ENCODE results near the gene CCNC. TPM values are rescaled to one million over a fixed set of nuclear protein-coding genes. Genes with fewer than 3 reads are reported as not detected.

The CCNC gene
- total RNA-seq, 1 experiment from 2014 or later = 94.6 TPM

GRCh38 chr6:99563056-99563723 lies 5.3 kb downstream of the CCNC start:
- H3K36me3 ChIP-seq (ENCODE audit: control insufficient read depth, insufficient read depth, low read length) = peaks cover 1% of the 10 kb centered on the region; the same call in 1 of the 2 replicates
- peaks cover 17% of the 10 kb centered on the region for H3K36me3 Mint-ChIP-seq (ENCODE audit: insufficient read depth, unreplicated experiment)
- no peaks in the 10 kb centered on the region for H3K27me3 Mint-ChIP-seq (ENCODE audit: insufficient read depth, unreplicated experiment)
- no peaks in the 10 kb centered on the region for H3K9me3 ChIP-seq
- no peaks in the 10 kb centered on the region for H3K9me3 Mint-ChIP-seq (ENCODE audit: unreplicated experiment)
- ChIA-PET CTCF (no interaction called here), POLR2A (no interaction called here)
- DNase-seq = no peak
- no peak overlapping the region for H3K27ac Mint-ChIP-seq (ENCODE audit: unreplicated experiment)
- TF ChIP-seq CTCF (IDR thresholded peaks at IDR 0.05; ENCODE audit: insufficient read depth in 1 of 2, low read depth in 1 of 2, low read length in 1 of 2, severe bottlenecking in 1 of 2, unreplicated experiment in 1 of 2) = no peak
- intact Hi-C loops (cut with micrococcal nuclease; ENCODE audit: unreplicated experiment) = no loop called here
- no peak overlapping the region for H3K4me3 ChIP-seq (ENCODE audit: low read depth, low read length)
- no TSS peak for BruUV-seq (replicated peaks)
- peaks cover 5% of the 10 kb centered on the region for H3K4me1 ChIP-seq
- no peak overlapping the region for H3K4me3 Mint-ChIP-seq (ENCODE audit: unreplicated experiment)
- H3K4me1 Mint-ChIP-seq (ENCODE audit: low read depth, unreplicated experiment) = peaks cover 10% of the 10 kb centered on the region
- H3K27me3 ChIP-seq (replicated peaks; ENCODE audit: control insufficient read depth, insufficient read depth, low read length) = no peaks in the 10 kb centered on the region

- Histone ChIP-seq H3K9me3 (no peaks in the 10 kb centered on the region), H3K27me3 (replicated peaks; ENCODE audit: control insufficient read depth, insufficient read depth, low read length) (no peaks in the 10 kb centered on the region), H3K4me3 (ENCODE audit: low read depth, low read length) (no peak overlapping the region), H3K36me3 (ENCODE audit: control insufficient read depth, insufficient read depth, low read length) (peaks cover 1% of the 10 kb centered on the region; the same call in 1 of the 2 replicates), H3K4me1 (no peaks in the 10 kb centered on the region)
- no peak for TF ChIP-seq CTCF (IDR thresholded peaks at IDR 0.05; ENCODE audit: insufficient read depth in 1 of 2, low read depth in 1 of 2, low read length in 1 of 2, severe bottlenecking in 1 of 2, unreplicated experiment in 1 of 2)
- H3K9me3 Mint-ChIP-seq (ENCODE audit: unreplicated experiment) = no peaks in the 10 kb centered on the region
- no peak overlapping the region for H3K4me3 Mint-ChIP-seq (ENCODE audit: unreplicated experiment)
- no peak for DNase-seq
- intact Hi-C loops (cut with micrococcal nuclease; ENCODE audit: unreplicated experiment) = no loop called here
- peaks cover 35% of the 10 kb centered on the region for H3K36me3 Mint-ChIP-seq (ENCODE audit: insufficient read depth, unreplicated experiment)
- no peak overlapping the region for H3K27ac Mint-ChIP-seq (ENCODE audit: unreplicated experiment)
- no peaks in the 10 kb centered on the region for H3K4me1 Mint-ChIP-seq (ENCODE audit: low read depth, unreplicated experiment)
- ChIA-PET CTCF (no interaction called here), POLR2A (no interaction called here)
- no peaks in the 10 kb centered on the region for H3K27me3 Mint-ChIP-seq (ENCODE audit: insufficient read depth, unreplicated experiment)
- no TSS peak for BruUV-seq (replicated peaks)
Observed at GRCh38 chr6:99560668-99561067, 7.8 kb downstream of the CCNC start.

GRCh38 chr6:99559057-99559456 lies 9.4 kb downstream of the CCNC start:
- H3K9me3 Mint-ChIP-seq (ENCODE audit: unreplicated experiment) = no peaks in the 10 kb centered on the region
- no peak for DNase-seq
- no TSS peak for BruUV-seq (replicated peaks)
- no peaks in the 10 kb centered on the region for H3K27me3 Mint-ChIP-seq (ENCODE audit: insufficient read depth, unreplicated experiment)
- intact Hi-C loops (cut with micrococcal nuclease; ENCODE audit: unreplicated experiment) = no loop called here
- H3K36me3 ChIP-seq (ENCODE audit: control insufficient read depth, insufficient read depth, low read length) = peaks cover 1% of the 10 kb centered on the region; the same call in 1 of the 2 replicates
- CTCF ChIA-PET = no interaction called here
- peaks cover 44% of the 10 kb centered on the region for H3K36me3 Mint-ChIP-seq (ENCODE audit: insufficient read depth, unreplicated experiment)
- no peak for TF ChIP-seq CTCF (IDR thresholded peaks at IDR 0.05; ENCODE audit: insufficient read depth in 1 of 2, low read depth in 1 of 2, low read length in 1 of 2, severe bottlenecking in 1 of 2, unreplicated experiment in 1 of 2)
- no peaks in the 10 kb centered on the region for H3K9me3 ChIP-seq
- no peak overlapping the region for H3K4me3 Mint-ChIP-seq (ENCODE audit: unreplicated experiment)
- H3K27me3 ChIP-seq (replicated peaks; ENCODE audit: control insufficient read depth, insufficient read depth, low read length) = no peaks in the 10 kb centered on the region
- H3K4me3 ChIP-seq (ENCODE audit: low read depth, low read length) = no peak overlapping the region
- POLR2A ChIA-PET = no interaction called here
- H3K4me1 Mint-ChIP-seq (ENCODE audit: low read depth, unreplicated experiment) = no peaks in the 10 kb centered on the region
- H3K4me1 ChIP-seq = no peaks in the 10 kb centered on the region
- no peak overlapping the region for H3K27ac Mint-ChIP-seq (ENCODE audit: unreplicated experiment)

Measured in Caco-2 (cell line).